GM18519 (cell line): ENCODE results near the gene TRIOBP.

ENCODE experiments used
- ATAC-seq: cut with Tn5 transposase; IDR thresholded peaks from one replicate; pipeline ENCODE4 v1.9.1; 2021; ENCODE audit warnings: mild to moderate bottlenecking, moderate library complexity; ENCODE audit not compliant: unreplicated experiment, low FRiP score

Gene TRIOBP

GRCh38 chr22:37803195-37803638 is 106.4 kb downstream of the TRIOBP start:
- ATAC-seq, result no peak

GRCh38 chr22:37803639-37804351 is 106.9 kb downstream of the TRIOBP start:
- no peak for ATAC-seq

GRCh38 chr22:37804352-37804880 is 107.6 kb downstream of the TRIOBP start:
- no peak for ATAC-seq

GRCh38 chr22:37804881-37805809 is 108.3 kb downstream of the TRIOBP start:
- no peak for ATAC-seq

- ATAC-seq, result no peak
Observed at GRCh38 chr22:37805810-37806277, 109.0 kb downstream of the TRIOBP start.

GRCh38 chr22:37806409-37807333 is 109.8 kb downstream of the TRIOBP start:
- no peak for ATAC-seq

GRCh38 chr22:37807410-37808293 is 110.8 kb downstream of the TRIOBP start, which contains the start of gene GCAT:
TSS of gene GCAT (plus strand) at chr22:37807934. CDS start at chr22:37807968, 34 bp downstream.
- peak; percentile 53 for ATAC-seq

- no peak for ATAC-seq
Observed at GRCh38 chr22:37808294-37808657, 111.4 kb downstream of the TRIOBP start.

GRCh38 chr22:37809672-37810333 is 113.0 kb downstream of the TRIOBP start:
- ATAC-seq, result no peak

GRCh38 chr22:37811867-37812266 is 115.0 kb downstream of the TRIOBP start:
- no peak for ATAC-seq

- no peak for ATAC-seq
Observed at GRCh38 chr22:37812869-37813678, 116.2 kb downstream of the TRIOBP start.

GRCh38 chr22:37815593-37815992 is 118.7 kb downstream of the TRIOBP start:
- ATAC-seq, result no peak

- no peak for ATAC-seq
Observed at GRCh38 chr22:37816543-37817180, 119.8 kb downstream of the TRIOBP start.

GRCh38 chr22:37817705-37818408 is 121.0 kb downstream of the TRIOBP start:
- ATAC-seq, result no peak

GRCh38 chr22:37818409-37819104 is 121.7 kb downstream of the TRIOBP start:
- ATAC-seq, result no peak

GRCh38 chr22:37819105-37819433 is 122.2 kb downstream of the TRIOBP start:
- ATAC-seq, result no peak
